GM12874 (cell line): ENCODE results near the gene ADRA2B.

ENCODE experiments used
- TF ChIP-seq, protein P1 (sequence below): IDR thresholded peaks from 2 replicates; pipeline ENCODE4 v1.5.1; 2011; ENCODE audit warnings: low read depth, mild to moderate bottlenecking, control low read depth, low read length, moderate library complexity; ENCODE audit not compliant: insufficient read depth

Gene ADRA2B

GRCh38 chr2:96146881-96147592, 30.7 kb upstream of the ADRA2B start:
- TF ChIP-seq, protein P1, sequence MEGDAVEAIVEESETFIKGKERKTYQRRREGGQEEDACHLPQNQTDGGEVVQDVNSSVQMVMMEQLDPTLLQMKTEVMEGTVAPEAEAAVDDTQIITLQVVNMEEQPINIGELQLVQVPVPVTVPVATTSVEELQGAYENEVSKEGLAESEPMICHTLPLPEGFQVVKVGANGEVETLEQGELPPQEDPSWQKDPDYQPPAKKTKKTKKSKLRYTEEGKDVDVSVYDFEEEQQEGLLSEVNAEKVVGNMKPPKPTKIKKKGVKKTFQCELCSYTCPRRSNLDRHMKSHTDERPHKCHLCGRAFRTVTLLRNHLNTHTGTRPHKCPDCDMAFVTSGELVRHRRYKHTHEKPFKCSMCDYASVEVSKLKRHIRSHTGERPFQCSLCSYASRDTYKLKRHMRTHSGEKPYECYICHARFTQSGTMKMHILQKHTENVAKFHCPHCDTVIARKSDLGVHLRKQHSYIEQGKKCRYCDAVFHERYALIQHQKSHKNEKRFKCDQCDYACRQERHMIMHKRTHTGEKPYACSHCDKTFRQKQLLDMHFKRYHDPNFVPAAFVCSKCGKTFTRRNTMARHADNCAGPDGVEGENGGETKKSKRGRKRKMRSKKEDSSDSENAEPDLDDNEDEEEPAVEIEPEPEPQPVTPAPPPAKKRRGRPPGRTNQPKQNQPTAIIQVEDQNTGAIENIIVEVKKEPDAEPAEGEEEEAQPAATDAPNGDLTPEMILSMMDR = no peak

DNA sequence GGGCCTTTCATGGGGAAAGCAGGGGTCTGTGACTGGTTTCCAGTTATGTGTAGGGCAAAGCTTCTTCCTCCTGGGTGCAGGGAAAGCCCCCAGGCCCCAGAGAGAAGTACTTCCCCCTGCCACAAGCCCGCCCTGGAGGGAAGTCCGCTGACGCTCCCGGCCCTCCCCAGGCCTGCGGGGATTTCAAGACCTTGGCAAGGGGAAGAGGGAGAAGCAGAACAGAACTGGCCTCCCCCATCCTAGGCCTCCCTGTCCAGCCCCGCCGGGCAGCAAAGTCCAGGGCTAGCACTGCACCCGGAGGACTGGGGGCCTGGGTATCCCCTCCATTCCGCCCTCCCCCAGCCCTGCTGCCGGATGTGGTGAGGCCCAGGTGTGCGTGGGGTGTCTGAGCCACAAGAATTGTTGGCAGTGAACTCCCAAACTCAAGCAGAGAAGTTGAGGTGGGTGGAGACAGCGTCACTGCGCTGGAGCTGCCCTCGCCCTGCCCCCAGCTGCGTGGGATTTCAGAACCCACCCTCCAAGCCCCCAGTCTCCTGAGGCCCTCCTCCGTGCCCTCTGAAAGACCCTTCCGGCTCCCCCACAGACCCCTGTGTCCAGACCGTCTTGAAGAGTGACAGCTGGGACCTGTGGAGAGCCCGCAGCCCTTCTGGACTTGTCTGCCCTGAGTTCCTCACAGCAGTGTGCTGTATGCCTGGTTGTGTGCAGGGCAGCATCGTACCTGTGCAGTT, 29.9 kb upstream of the ADRA2B start:
- TF ChIP-seq, protein P1 = no peak

- TF ChIP-seq, protein P1 = no peak
Measured at GRCh38 chr2:96145848-96146152, 29.4 kb upstream of the ADRA2B start.

DNA sequence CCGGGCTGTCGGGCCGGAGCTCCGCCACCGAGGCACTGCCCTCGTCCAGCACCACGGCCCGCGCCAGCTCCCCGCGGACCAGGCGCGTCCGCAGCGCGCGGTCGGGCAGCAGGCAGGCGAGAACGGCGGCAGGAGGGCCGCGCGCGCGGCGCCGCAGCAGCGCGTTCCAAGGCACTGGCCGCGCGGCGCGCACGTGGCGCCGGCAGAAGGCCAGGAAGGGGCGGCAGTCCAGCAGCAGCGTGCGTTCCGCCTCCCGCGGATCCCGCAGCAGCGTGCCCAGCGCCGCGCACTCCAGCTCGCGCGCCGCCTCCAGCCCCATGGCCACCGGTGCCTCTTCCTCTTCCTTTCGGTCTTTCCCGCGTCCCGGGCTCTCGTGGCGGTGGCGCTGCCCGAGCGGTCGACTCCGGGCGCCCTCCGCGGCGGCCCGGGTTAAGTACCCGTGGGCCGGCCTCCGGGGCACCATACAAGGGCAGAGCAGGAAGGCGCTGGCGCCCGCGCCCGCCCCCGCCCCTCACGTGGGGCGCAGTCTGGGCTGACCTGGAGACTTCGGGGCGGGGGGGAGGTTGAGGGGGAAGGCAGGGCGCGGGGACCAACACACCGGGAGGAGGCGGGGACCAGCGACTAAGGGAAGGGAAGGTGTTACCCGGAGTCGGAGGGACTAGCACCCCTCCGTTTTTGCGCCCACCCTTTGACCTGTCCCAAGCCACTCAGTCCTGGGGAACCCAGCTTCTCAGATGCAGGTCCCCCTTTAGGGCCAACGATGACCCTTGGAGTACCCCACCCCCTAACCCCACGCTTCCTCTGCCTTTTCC, 28.9 kb upstream of the ADRA2B start, which contains the start of gene DUSP2:
Gene DUSP2 (minus strand): TSS at position 405 of the 812 bp plus-strand sequence. CDS start 86 bp downstream, at position 319.
- TF ChIP-seq, protein P1 = 0 out of 2 replicates have a peak, but pooled peaks have one; percentile 7

GRCh38 chr2:96144481-96145035, 28.2 kb upstream of the ADRA2B start:
- TF ChIP-seq, protein P1 = no peak

DNA sequence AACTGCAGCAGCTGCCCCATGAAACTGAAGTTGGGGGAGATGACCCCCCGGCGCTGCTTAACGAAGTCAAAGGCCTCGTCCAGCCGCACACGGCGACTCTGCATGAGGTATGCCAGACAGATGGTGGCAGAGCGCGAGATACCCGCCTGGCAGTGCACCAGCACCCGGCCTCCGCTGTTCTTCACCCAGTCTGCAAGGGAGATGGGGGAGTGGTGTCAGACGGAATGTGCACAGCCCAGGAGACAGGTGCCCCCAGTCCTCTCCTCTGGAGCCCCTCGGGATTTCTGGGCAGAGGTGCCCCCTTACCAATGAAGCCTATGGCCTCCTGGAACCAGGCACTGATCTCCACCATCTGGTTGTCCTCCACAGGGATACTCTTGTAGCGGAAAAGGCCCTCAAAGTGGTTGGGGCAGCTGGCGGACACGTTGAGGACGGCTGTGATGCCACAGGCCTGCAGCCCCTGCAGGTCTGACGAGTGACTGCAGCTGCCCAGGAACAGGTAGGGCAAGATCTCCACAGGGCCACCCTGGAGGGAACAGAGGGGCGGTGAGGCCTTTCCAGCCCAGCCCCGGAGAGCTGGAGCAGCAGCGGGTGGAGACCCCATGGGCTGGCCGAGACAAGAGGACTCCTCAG, 27.6 kb upstream of the ADRA2B start:
- TF ChIP-seq, protein P1 = 0 out of 2 replicates have a peak, but pooled peaks have one; percentile 48
